ENCODE results near the gene CFAP74.
"Not testable (repeated sequence)": the region's sequence is repeated elsewhere in the genome, so short reads cannot be mapped to it uniquely, and the experiment has no call there.

CFAP74 gene

DNA sequence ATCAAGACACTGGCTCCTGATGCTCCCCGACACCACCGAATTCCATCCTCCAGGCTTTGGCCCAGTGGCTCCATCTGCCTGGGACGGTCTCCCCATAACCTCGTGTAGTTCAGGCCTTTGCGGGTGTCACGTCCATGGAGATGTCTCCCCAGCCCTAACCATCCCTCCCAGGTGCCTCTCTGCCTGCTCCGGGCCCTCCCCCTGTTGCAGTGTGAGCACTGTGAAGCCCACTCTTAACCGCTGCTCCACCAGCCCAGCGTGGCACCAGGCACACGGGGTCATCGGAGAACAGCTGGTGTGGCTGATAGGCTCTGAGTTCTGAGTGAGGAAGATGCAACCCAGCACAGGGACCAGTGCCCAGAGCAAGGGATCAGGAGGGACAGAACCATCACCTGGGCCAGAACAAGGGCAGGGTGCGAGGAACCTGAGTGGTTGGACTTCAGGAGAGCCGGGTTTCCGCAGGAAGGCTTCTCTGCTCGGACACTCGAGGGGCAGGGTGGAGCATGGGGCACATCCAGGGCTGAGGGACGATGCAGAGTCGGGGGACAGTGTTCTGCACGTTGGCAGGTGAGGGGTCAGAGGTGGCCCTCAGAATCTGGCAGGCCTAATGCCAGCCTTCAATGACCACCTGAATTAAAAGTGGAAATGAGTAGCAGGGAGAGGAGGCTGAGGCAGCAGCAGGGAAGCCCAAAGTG is 110.1 kb downstream of the CFAP74 start:
- DNase-seq, result no peak

GRCh38 chr1:1892763-1893120 is 110.8 kb downstream of the CFAP74 start:
- no peak for DNase-seq

DNA sequence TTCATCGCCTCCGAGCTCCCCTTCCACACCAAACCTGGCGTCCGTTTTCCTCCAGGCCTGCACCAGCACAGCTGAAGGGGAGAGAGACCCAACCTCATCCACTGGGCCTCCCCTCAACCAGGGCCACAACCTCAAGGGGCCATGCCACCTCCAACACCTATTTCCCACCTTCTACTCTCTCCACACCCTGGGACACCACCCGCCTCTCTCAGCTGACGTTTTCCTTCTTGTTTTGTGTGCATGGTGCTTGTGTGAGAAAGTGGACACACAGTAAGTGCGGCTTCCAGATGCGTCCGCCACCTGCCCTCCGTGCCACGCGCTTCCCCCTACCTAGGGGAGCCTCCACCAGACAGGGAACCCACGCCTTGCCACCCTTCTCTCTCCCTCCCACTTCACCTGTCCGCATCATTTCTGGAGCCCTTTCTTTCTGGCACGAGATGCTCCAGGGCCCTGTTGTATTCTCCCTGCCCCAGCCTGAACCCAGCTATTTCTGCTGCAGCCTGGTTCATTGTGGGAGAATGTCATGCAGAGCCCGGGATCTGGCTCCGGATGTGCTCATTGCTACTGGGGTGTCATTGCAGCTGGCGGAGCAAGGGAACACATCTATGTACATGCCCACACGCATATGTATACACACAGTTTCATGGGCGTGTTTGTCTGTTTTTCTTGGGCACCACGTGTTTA is 111.4 kb downstream of the CFAP74 start:
- no peak for DNase-seq

DNA sequence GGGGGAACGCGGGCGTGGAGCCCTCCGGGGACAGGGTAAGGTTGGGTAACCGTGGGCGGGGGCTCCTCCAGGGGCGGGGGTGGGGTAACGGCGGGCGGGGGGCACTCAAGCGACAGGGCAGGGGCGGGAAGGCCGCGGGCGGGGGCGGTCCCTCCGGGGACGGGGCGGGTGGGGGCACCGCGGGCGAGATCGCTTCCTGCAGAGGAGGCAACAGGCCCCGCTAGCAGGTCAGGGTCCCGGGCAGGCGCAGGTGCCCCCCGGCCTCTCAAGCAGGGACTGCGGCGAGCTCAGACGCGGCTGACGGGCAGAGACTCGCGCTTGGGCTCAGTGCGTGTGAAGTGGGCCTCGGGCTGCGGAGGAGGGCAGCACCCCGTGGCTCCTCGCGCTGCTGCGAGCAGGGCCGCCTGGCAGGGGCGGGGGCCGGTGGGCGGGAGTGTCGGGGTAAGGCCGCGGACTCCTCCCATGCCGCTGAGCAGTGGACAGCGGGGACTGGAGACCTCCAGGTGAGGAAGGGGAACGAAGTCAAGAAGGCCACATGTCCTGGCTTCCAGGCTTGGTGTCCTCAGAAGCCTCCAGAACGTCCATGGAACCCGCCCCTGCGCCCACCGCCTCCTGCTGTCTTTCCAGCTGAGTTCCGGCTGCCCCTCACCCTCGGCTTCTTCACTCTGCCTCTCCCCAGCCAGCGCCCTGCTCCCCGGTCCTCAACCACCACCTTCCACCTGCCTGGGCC is 112.1 kb downstream of the CFAP74 start:
- DNase-seq, result peak; percentile 71

- peak; percentile 85 for DNase-seq
These were observed 112.9 kb downstream of the CFAP74 start, which contains the start of gene GNB1 for GRCh38 chr1:1890506-1891348. GNB1 (minus strand) TSS chr1:1891087; CDS start chr1:1825453, 65,634 bp downstream.

DNA sequence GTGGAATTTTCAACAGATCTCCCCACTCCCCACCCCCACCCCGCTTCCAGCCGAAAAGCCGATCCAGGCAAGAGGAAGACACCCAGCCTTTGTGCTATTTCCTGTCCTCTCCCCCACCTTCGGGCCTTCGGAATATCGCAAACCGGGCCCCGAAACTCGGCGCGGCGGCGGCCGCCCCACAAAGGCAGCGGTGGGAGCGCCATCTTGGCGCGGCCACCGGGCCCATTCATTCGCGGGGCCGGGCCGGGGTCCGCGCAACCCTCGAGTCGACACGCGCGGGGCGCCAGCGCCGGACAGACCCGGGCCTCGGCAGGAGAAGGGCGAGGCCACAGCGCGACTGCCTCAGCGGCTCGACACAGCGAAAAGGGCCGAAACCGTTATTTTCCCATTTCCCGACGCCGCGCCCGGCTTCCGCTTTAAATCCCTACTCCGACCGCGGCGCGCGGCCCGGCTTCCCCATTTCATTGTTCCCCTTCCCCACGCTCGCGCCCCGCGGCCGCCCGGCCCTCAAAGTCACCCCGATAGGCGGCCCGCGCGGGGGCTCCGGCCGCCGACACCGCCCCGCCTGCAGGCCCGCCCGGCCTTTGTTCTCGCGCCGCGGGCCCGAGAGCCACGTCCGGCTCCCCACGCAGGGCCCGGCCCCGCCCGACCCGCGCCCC is 113.6 kb downstream of the CFAP74 start:
- peak; percentile 28 for DNase-seq

DNA sequence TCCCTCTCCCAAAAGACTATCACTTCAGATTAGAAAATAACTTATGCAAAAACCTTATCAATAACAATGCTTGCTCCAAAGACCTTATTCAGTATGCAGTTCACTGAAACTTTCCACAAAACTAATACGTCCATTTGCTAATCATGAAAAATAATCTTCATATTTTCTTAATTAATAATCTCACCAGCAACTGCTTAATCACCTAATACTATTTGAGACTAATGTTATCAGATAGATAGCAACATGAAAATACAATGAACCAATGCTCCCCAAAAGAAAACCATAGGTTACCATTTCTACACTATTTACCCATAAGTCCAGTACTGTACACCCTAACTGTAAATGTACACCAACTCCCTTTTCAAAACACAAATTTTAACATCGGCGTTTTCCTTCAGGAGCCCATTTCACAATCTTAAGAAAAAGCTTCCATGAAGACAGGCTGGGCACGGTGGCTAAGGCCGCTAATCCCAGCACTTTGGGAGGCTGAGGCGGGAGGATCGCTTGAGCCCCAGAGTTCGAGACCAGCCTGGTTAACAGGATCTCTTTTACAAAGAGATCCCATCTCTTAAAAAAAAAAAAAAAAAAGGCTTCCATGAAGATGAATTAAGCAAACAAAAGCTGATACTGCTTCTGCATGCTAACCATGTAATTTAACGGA is 114.4 kb downstream of the CFAP74 start:
- no peak for DNase-seq

DNA sequence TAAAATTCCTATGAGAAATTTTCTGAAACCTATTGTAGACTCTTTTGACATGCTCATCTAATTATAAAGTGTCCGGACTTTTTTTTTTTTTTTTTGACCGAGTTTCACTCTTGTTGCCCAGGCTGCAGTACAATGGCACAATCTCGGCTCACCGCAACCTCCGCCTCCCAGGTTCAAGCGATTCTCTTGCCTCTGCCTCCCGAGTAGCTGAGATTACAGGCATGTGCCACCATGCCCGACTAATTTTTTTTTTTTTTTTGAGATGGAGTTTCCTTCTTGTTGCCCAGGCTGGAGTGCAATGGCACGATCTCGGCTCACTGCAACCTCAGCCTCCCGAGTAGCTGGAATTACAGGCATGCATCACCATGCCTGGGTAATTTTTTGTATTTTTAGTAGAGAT is 119.7 kb downstream of the CFAP74 start:
- DNase-seq, result not testable (repeated sequence)

GRCh38 chr1:1883092-1883873 is 120.3 kb downstream of the CFAP74 start:
- DNase-seq, result no peak

DNA sequence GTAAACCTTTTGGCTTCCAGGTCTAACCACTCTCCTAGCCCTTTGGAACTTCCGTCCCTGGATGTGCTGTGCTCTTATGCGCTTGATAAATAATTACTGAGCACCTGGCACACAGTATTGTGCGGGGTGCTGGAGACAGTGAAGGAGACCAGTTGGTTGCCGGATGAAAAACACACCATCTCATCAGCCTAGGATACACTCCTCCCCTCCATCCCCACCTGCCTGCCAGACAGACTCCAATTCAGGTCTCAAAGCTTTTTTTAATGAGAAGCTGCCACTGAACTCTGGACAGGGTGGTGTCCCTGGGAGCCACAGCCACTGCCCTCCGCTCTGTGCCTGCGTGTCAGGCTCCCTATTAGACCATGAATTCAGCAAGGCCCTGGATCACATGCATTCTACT is 121.9 kb downstream of the CFAP74 start:
- DNase-seq, result no peak

GRCh38 chr1:1880617-1881312 is 122.8 kb downstream of the CFAP74 start:
- no peak for DNase-seq

DNA sequence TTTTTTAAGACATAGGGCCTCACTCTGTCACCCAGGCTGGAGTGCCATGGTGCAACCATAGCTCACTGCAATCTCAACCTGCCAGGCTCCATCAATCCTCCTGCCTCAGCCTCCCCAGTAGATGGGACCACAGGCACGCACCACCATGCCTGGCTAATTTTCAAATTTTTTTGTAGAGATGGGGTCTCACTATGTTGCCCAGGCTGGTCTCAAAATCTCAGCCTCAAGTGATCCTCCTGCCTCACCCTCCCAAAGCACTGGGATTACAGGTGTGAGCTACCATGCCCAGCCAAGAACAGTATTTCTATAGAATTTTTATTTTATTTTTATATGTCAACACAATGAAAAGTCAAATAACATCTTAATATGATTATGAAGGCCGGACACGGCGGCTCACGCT is 123.6 kb downstream of the CFAP74 start:
- no peak for DNase-seq

- DNase-seq, result no peak
These were observed 125.6 kb downstream of the CFAP74 start for GRCh38 chr1:1877865-1878436.

DNA sequence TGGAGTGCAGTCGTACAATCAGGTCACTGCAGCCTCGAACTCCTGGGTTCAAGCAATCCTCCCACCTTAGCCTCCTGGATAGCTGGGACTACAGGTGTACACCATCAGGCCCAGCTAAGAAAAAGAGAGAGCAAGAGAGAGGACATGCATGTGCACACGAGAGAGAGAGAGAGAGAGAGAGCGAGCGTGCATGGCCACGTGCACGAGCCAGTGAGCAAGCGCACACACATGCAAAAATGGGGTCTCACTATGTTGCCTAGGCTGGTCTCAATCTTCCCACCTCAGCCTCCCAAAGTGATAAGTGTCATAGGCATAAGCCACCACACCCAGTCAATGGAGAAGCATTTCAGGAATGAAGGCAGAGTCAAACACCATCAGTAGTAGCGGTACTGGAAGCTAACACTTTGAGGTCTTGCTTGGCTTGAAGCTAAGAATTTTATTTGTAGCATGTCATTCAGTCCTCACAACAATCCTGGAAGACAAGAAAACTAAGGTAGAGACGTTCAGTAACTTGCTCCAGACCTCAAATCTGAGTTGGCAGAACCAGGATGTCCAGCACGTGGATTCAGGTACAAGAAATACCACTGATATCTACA is 127.2 kb downstream of the CFAP74 start:
- no peak for DNase-seq

DNA sequence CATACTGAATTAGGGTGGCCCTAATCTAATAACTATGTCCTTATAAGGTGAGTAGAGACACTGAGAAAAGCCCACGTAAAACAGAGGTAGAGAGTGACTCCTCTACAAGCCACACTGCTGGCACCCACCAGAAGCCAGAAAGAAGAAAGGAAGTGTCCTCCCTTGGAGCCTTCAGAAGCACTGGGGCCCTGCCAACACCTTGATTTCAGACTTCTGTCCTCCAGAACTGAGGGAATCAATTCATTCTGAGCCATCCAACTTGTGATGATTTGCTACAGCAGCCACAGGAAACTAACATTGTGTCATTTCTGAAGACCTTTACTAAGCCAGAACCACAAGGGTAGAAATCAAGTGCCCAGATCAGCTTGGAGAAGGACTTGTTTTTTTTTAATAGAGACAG is 127.7 kb downstream of the CFAP74 start:
- no peak for DNase-seq

- DNase-seq, result no peak
These were observed 128.7 kb downstream of the CFAP74 start for GRCh38 chr1:1874901-1875300.

GRCh38 chr1:1873186-1873585 is 130.4 kb downstream of the CFAP74 start:
- DNase-seq, result no peak

- no peak for DNase-seq
These were observed 131.1 kb downstream of the CFAP74 start for GRCh38 chr1:1872329-1872994.
